Testis (tissue), 2 donors: ENCODE measurements around the gene NUBP2.

Source experiments
- CTCF ChIP-seq, 3 experiments: fragments of 450-650 bp in 2 of 3; fragments of 200-600 bp in 1 of 3; sonication (generic) in 1 of 3; IDR thresholded peaks; one replicate each; pipeline ENCODE4 v1.5.1; 2016 to 2019; ENCODE audit warnings: antibody characterized with exemption in 3 of 3, mild to moderate bottlenecking in 2 of 3, moderate library complexity in 1 of 3
- POLR2A ChIP-seq: fragments of 450-650 bp; IDR thresholded peaks from one replicate; pipeline ENCODE4 v1.6.1; 2017; ENCODE audit warnings: antibody characterized with exemption, mild to moderate bottlenecking, moderate library complexity

DNA sequence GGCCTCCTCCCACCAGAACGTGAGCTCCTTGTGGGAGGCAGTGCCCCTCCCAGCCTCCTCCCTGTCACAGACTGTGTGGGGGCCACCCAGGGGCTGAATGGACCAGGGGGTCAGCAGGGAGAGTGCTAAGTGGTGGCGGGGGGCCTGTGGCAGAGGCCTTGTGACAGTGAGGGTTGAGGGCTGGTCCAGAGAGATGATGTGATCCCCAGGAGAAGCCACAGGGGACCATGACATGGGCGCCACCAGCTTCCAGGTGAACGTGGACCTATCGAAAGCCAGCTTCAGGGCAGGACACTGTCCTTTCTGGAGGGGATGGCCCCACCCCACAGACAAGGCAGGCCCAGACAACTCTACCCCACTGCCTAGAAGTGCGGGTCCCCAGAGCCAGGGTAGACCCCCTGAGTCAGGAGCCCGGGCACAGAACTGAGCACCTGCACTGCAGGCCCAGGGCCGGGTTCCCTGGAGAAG, 3.5 kb upstream of the NUBP2 start:
- TF ChIP-seq CTCF (IDR thresholded peaks at IDR 0.05) (no peak), POLR2A (no peak)
